Activated CD4-positive, alpha-beta T cell treated with anti-CD3 and anti-CD28 coated beads, Interleukin-2, amount 10 ng/mL, durations not matched to agents 24 days and 14 days (primary cell): ENCODE measurements around the gene BNIP5. TPM values are rescaled to one million over a fixed set of nuclear protein-coding genes. Genes with fewer than 3 reads are reported as not detected.

Experiments used
- total RNA-seq: library from RNA; stranded (reverse); gene quantifications from 2 replicates; pipeline ENCODE4 v1.2.3, GENCODE V29; 2022

BNIP5 gene
- total RNA-seq, 1 donor from 2014 or later, result not detected

Other genes with a start within 250 kb of the BNIP5 start
- 59.4 and 61.6 TPM in 2 replicates for gene MAPK13, start 206.4 kb downstream of the BNIP5 start, total RNA-seq
- gene BRPF3, start 140.1 kb downstream of the BNIP5 start, total RNA-seq, result 20.7 and 24.5 TPM in 2 replicates
- gene PNPLA1, start 66.8 kb downstream of the BNIP5 start, total RNA-seq, result not detected in 2 replicates
- 0.54 and 0.57 TPM in 2 replicates for gene ETV7, start 50.8 kb upstream of the BNIP5 start, total RNA-seq
- gene PXT1, start 106.0 kb upstream of the BNIP5 start, total RNA-seq, result 0.09 and 0.30 TPM in 2 replicates
- gene KCTD20, start 106.1 kb upstream of the BNIP5 start, total RNA-seq, result 62.2 and 62.4 TPM in 2 replicates
- gene STK38, start 210.6 kb upstream of the BNIP5 start, total RNA-seq, result 20.7 and 21.5 TPM in 2 replicates